Fibroblast of lung (primary cell): ENCODE results near the gene HIPK4.
"Not testable (repeated sequence)": the region's sequence is repeated elsewhere in the genome, so short reads cannot be mapped to it uniquely, and the experiment has no call there.

Source experiments
- EZH2 ChIP-seq: IDR thresholded peaks from 2 replicates; pipeline ENCODE4 v1.5.1; 2012; ENCODE audit warnings: low read length, control low read depth, mild to moderate bottlenecking; ENCODE audit errors: missing control alignments
- TF ChIP-seq, protein P1 (sequence below), 2 donors: IDR thresholded peaks in 1 of 2; conservative IDR thresholded peaks in 1 of 2; 1 replicate in 1 of 2; 2 replicates in 1 of 2; pipeline ENCODE4 v1.5.1; 2011 to 2012; ENCODE audit warnings: low read length in 2 of 2, control low read depth in 1 of 2, inconsistent platforms in 1 of 2, low read depth in 1 of 2, mild to moderate bottlenecking in 1 of 2

DNA sequence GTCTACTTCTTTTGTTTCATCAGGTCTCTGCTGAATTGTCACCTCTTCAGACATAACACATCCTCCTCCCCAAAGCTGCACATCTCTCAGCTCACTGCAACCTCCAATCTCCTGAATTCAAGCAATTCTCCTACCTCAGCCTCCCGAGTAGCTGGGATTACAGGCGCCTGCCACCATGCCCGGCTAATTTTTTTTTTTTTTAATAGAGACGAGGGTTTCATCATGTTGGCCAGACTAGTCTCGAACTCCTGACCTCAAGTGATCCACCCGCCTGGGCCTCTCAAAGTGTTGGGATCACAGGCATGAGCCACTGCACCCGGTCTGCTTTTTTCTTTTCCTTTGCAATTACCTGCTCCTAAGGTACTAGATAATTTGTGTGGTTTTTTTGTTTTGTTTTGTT, 42.8 kb upstream of the HIPK4 start:
- not testable (repeated sequence) for TF ChIP-seq EZH2
- TF ChIP-seq, protein P1, sequence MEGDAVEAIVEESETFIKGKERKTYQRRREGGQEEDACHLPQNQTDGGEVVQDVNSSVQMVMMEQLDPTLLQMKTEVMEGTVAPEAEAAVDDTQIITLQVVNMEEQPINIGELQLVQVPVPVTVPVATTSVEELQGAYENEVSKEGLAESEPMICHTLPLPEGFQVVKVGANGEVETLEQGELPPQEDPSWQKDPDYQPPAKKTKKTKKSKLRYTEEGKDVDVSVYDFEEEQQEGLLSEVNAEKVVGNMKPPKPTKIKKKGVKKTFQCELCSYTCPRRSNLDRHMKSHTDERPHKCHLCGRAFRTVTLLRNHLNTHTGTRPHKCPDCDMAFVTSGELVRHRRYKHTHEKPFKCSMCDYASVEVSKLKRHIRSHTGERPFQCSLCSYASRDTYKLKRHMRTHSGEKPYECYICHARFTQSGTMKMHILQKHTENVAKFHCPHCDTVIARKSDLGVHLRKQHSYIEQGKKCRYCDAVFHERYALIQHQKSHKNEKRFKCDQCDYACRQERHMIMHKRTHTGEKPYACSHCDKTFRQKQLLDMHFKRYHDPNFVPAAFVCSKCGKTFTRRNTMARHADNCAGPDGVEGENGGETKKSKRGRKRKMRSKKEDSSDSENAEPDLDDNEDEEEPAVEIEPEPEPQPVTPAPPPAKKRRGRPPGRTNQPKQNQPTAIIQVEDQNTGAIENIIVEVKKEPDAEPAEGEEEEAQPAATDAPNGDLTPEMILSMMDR (conservative IDR thresholded peaks at IDR 0.05 in 1 of 2, IDR thresholded peaks at IDR 0.05 in 1 of 2; ENCODE audit: low read depth in 1 of 2, low read length in 2 of 2): not testable (repeated sequence)
